ENCODE results near the gene ENTHD1.
"Not testable (repeated sequence)": the region's sequence is repeated elsewhere in the genome, so short reads cannot be mapped to it uniquely, and the experiment has no call there.

Gene ENTHD1

GRCh38 chr22:39847477-39847876 lies 46.1 kb downstream of the ENTHD1 start:
- no peak for DNase-seq (ENCODE audit: low read depth)
- no peak overlapping the region for H3K4me3 ChIP-seq (ENCODE audit: low read length)
- TF ChIP-seq CTCF (conservative IDR thresholded peaks at IDR 0.05; ENCODE audit: low read depth, low read length) = no peak

GRCh38 chr22:39846539-39846938 lies 47.0 kb downstream of the ENTHD1 start:
- DNase-seq (ENCODE audit: low read depth); H3K4me3 ChIP-seq (ENCODE audit: low read length): not testable (repeated sequence)

DNA sequence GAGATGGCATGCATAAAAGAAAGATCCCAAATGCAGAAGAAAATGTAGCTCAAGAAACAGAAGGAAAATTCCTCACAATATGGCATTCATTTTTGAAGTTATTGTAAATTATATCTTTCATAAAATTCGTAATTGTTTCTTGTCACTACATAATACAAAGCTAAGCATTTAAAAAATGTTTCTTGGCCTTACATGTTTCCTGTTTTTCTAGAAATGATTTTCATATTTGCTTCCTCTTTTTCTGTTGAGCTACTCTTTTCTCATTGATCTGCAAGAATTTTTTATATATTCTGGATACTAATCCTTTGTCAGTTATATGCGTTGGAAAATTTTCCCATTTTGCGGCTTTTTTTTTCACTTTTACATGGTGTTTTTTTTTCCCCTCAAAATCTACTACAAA lies 48.0 kb downstream of the ENTHD1 start:
- no peak for DNase-seq (ENCODE audit: low read depth)
- TF ChIP-seq CTCF (conservative IDR thresholded peaks at IDR 0.05; ENCODE audit: low read depth, low read length) = no peak
- H3K4me3 ChIP-seq (ENCODE audit: low read length) = no peak overlapping the region

- no peak for DNase-seq (ENCODE audit: low read depth)
- no peak for TF ChIP-seq CTCF (conservative IDR thresholded peaks at IDR 0.05; ENCODE audit: low read depth, low read length)
- H3K4me3 ChIP-seq (ENCODE audit: low read length) = no peak overlapping the region
Observed at GRCh38 chr22:39839917-39840510, 53.5 kb downstream of the ENTHD1 start.

GRCh38 chr22:39839204-39839603 lies 54.4 kb downstream of the ENTHD1 start:
- H3K4me3 ChIP-seq (ENCODE audit: low read length) = no peak overlapping the region
- no peak for DNase-seq (ENCODE audit: low read depth)
- TF ChIP-seq CTCF (conservative IDR thresholded peaks at IDR 0.05; ENCODE audit: low read depth, low read length) = no peak

DNA sequence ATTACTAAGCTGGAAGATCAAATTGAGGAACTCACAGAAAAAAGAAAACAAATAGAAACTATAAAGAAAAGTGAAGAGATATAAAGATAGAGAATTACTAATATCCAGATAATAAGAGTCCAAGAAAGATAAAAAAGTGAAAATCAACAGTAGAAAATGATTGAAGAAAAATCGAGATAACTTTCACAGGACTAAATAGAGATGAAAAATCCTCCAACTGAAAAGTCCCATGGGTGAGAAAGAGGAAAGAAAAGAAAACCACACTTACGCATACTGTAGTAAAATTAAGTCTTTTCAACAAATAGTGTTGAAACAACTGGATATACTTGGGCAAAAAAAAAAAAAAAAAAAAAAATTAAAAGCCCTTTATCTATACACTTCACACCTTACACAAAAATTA lies 60.0 kb downstream of the ENTHD1 start:
- no peak for DNase-seq (ENCODE audit: low read depth)
- no peak overlapping the region for H3K4me3 ChIP-seq (ENCODE audit: low read length)
- no peak for TF ChIP-seq CTCF (conservative IDR thresholded peaks at IDR 0.05; ENCODE audit: low read depth, low read length)

- H3K4me3 ChIP-seq (ENCODE audit: low read length) = no peak overlapping the region
- no peak for DNase-seq (ENCODE audit: low read depth)
- TF ChIP-seq CTCF (conservative IDR thresholded peaks at IDR 0.05; ENCODE audit: low read depth, low read length) = no peak
Observed at GRCh38 chr22:39833093-39833492, 60.5 kb downstream of the ENTHD1 start.

Measured in retinal pigment epithelial cell (primary cell).